Neutrophil (primary cell): ENCODE results near the gene DFFB.

Source experiments
- H3K27ac ChIP-seq: fragments of 200-600 bp; sonication (generic); 2 replicates; pipeline ENCODE4 v1.5.1; 2016; ENCODE audit warnings: mild to moderate bottlenecking, moderate library complexity
- H3K27me3 ChIP-seq: fragments of 200-600 bp; sonication (generic); 2 replicates; pipeline ENCODE4 v1.6.0; 2016; ENCODE audit warnings: mild to moderate bottlenecking
- H3K36me3 ChIP-seq: fragments of 200-600 bp; sonication (generic); 2 replicates; pipeline ENCODE4 v1.5.1; 2017
- H3K4me1 ChIP-seq, 2 experiments: fragments of 200-600 bp in 1 of 2; sonication (generic) in 1 of 2; 1 replicate in 1 of 2; 2 replicates in 1 of 2; pipeline versions ENCODE4 v1.5.1 to v1.6.1; 2013 to 2016; ENCODE audit warnings: low read depth in 1 of 2, low read length in 1 of 2, mild to moderate bottlenecking in 1 of 2, moderate library complexity in 1 of 2; ENCODE audit not compliant: control insufficient read depth in 1 of 2, insufficient read depth in 1 of 2
- H3K4me3 ChIP-seq, 2 experiments: fragments of 200-600 bp in 1 of 2; sonication (generic) in 1 of 2; 1 replicate in 1 of 2; 2 replicates in 1 of 2; pipeline ENCODE4 v1.5.1; 2013 to 2016; ENCODE audit warnings: low read depth in 1 of 2, low read length in 1 of 2, mild to moderate bottlenecking in 1 of 2, moderate library complexity in 1 of 2
- H3K9me3 ChIP-seq: fragments of 200-600 bp; sonication (generic); 2 replicates; pipeline ENCODE4 v1.5.1; 2016
- CTCF ChIP-seq: fragments of 200-600 bp; sonication (generic); IDR thresholded peaks from 2 replicates; pipeline ENCODE4 v1.5.1; 2016; ENCODE audit warnings: antibody characterized with exemption

Gene DFFB

GRCh38 chr1:3907621-3908165 lies 50.4 kb downstream of the DFFB start:
- Histone ChIP-seq H3K27ac (no peak overlapping the region), H3K4me1 (peaks cover 3 to 7% of the 10 kb centered on the region in 2 experiments), H3K9me3 (no peaks in the 10 kb centered on the region), H3K27me3 (peaks cover 26% of the 10 kb centered on the region), H3K36me3 (no peaks in the 10 kb centered on the region), H3K4me3 (no peak overlapping the region)
- no peak for TF ChIP-seq CTCF

GRCh38 chr1:3908886-3909517 lies 51.7 kb downstream of the DFFB start:
- H3K9me3 ChIP-seq: no peaks in the 10 kb centered on the region
- peaks cover 26% of the 10 kb centered on the region for H3K27me3 ChIP-seq
- peaks cover 3 to 7% of the 10 kb centered on the region in 2 experiments for H3K4me1 ChIP-seq
- no peak for TF ChIP-seq CTCF
- H3K36me3 ChIP-seq: no peaks in the 10 kb centered on the region
- H3K4me3 ChIP-seq: no peak overlapping the region
- no peak overlapping the region for H3K27ac ChIP-seq

GRCh38 chr1:3909615-3910014 lies 52.3 kb downstream of the DFFB start:
- H3K9me3 ChIP-seq: no peaks in the 10 kb centered on the region
- TF ChIP-seq CTCF: no peak
- peaks cover 26% of the 10 kb centered on the region for H3K27me3 ChIP-seq
- peaks cover 3 to 7% of the 10 kb centered on the region in 2 experiments for H3K4me1 ChIP-seq
- no peak overlapping the region for H3K4me3 ChIP-seq
- no peaks in the 10 kb centered on the region for H3K36me3 ChIP-seq
- no peak overlapping the region for H3K27ac ChIP-seq

GRCh38 chr1:3910049-3910731 lies 52.9 kb downstream of the DFFB start:
- peaks cover 26% of the 10 kb centered on the region for H3K27me3 ChIP-seq
- no peaks in the 10 kb centered on the region for H3K36me3 ChIP-seq
- no peaks in the 10 kb centered on the region for H3K9me3 ChIP-seq
- no peak overlapping the region for H3K4me3 ChIP-seq
- no peak for TF ChIP-seq CTCF
- no peak overlapping the region for H3K27ac ChIP-seq
- H3K4me1 ChIP-seq: peaks cover 3 to 7% of the 10 kb centered on the region in 2 experiments

- Histone ChIP-seq H3K36me3 (no peaks in the 10 kb centered on the region), H3K4me3 (no peak overlapping the region), H3K9me3 (no peaks in the 10 kb centered on the region), H3K4me1 (peaks cover 0 to 3% of the 10 kb centered on the region in 2 experiments), H3K27me3 (peaks cover 26% of the 10 kb centered on the region), H3K27ac (no peak overlapping the region)
- TF ChIP-seq CTCF: no peak
Measured at GRCh38 chr1:3910857-3911845, 53.9 kb downstream of the DFFB start.
